ENCODE results near the gene NOP16. TPM values are rescaled to one million over a fixed set of nuclear protein-coding genes. Genes with fewer than 3 reads are reported as not detected.
A peak's percentile ranks its signal among the peaks of the same experiment; 100 is the strongest.

NOP16 gene
- total and polyA plus RNA-seq, 2 of the 13 experiments (the other 11 are each of a cell fraction or from before 2014, with no cell fraction given), result 43.3 to 48.4 TPM

DNA sequence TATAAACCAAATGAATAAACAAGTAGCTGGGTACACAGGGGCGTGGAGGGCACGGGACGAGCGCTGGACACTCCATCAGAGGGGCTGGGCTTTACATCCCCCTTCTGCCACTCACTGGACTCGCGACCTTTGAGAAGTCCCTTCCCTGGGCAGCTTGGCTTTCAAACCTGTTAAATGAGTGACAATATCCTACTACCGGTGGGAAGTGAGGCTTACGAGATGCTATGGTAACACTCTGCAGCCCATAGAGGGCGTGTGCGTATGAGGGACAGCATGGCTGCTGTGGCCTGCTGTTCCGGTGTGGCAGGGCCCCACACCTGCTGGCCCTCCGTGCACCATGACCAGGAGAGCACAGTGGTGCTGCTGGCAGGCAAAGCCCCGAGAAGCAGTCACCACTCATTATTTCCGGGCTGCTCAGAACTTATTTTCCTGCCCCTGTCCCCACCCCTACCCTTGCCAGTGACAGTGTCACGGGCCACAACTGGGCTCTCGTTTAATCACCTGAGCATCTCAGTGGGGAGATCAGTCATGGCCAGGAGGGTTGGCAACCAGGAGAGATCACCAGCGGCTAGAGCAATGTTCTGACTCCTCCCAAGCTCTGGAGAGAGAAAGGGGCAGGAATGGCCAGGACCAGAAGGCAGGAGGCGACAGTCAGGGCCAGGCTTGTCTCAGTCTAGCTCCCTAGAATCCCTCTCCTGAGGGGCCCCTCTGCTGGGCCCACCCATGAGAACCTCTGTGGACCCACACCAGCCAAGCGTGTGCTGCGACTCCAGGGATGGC lies 17.4 kb upstream of the NOP16 start (continued):
- no peak for TF ChIP-seq ZNF687 (CRISPR knock-in tag; IDR thresholded peaks at IDR 0.05)
- no peak for TF ChIP-seq RARG (CRISPR knock-in tag; IDR thresholded peaks at IDR 0.05; ENCODE audit: low read depth)
- TF ChIP-seq, protein P1, sequence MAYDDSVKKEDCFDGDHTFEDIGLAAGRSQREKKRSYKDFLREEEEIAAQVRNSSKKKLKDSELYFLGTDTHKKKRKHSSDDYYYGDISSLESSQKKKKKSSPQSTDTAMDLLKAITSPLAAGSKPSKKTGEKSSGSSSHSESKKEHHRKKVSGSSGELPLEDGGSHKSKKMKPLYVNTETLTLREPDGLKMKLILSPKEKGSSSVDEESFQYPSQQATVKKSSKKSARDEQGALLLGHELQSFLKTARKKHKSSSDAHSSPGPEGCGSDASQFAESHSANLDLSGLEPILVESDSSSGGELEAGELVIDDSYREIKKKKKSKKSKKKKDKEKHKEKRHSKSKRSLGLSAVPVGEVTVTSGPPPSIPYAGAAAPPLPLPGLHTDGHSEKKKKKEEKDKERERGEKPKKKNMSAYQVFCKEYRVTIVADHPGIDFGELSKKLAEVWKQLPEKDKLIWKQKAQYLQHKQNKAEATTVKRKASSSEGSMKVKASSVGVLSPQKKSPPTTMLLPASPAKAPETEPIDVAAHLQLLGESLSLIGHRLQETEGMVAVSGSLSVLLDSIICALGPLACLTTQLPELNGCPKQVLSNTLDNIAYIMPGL (CRISPR knock-in tag; IDR thresholded peaks at IDR 0.05; ENCODE audit: borderline replicate concordance in 1 of 2, low read depth in 1 of 2), result no peak
- no peak for TF ChIP-seq RELA (CRISPR knock-in tag; IDR thresholded peaks at IDR 0.05)
- TF ChIP-seq KLF15 (CRISPR knock-in tag; IDR thresholded peaks at IDR 0.05; ENCODE audit: borderline replicate concordance), result no peak
- peak; percentile 39 for TF ChIP-seq STAG1 (CRISPR knock-in tag; IDR thresholded peaks at IDR 0.05)
